Peyer's patch (tissue), 4 donors: ENCODE data around the gene TMEM198. TPM values are rescaled to one million over a fixed set of nuclear protein-coding genes. Genes with fewer than 3 reads are reported as not detected.
A peak's percentile ranks its signal among the peaks of the same experiment; 100 is the strongest.

Experiments
- DNase-seq, 3 donors: peaks; one replicate each; pipeline ENCODE4 v3.0.0-alpha.2; 2017 to 2019
- H3K27ac ChIP-seq, 4 donors: fragments of 200-600 bp; sonication (generic); one replicate each; pipeline ENCODE4 v1.5.1; 2016 to 2019
- H3K27me3 ChIP-seq, 2 donors: fragments of 200-600 bp; sonication (generic); one replicate each; pipeline ENCODE4 v1.5.1; 2019
- H3K36me3 ChIP-seq, 3 donors: fragments of 200-600 bp; sonication (generic); one replicate each; pipeline ENCODE4 v1.5.1; 2016 to 2019
- H3K4me1 ChIP-seq, 4 donors: fragments of 200-600 bp; sonication (generic); one replicate each; pipeline ENCODE4 v1.5.1; 2016 to 2019
- H3K4me3 ChIP-seq, 4 donors: fragments of 200-600 bp; sonication (generic); 1 replicate in 3 of 4; 2 replicates in 1 of 4; pipeline ENCODE4 v1.5.1; 2016 to 2019; ENCODE audit warnings: mild to moderate bottlenecking in 1 of 4
- H3K9me3 ChIP-seq, 4 donors: fragments of 200-600 bp; sonication (generic); one replicate each; pipeline ENCODE4 v1.5.1; 2016 to 2019; ENCODE audit warnings: mild to moderate bottlenecking in 1 of 4
- POLR2A ChIP-seq, 2 donors: fragments of 450-650 bp; IDR thresholded peaks; one replicate each; pipeline ENCODE4 v1.5.1; 2017; ENCODE audit warnings: antibody characterized with exemption in 2 of 2, mild to moderate bottlenecking in 2 of 2, moderate library complexity in 2 of 2
- total RNA-seq, 4 donors: library from RNA; depleted of rRNA; stranded (reverse); fragments of >200 nt; gene quantifications; one replicate each; pipeline ENCODE4 v1.1.0, GENCODE V29; 2016
- TF ChIP-seq, protein P1 (sequence below), 6 experiments: fragments of 450-650 bp in 4 of 6; fragments of 200-600 bp in 2 of 6; sonication (generic) in 1 of 6; IDR thresholded peaks; one replicate each; pipeline ENCODE4 v1.5.1; 2017 to 2019; ENCODE audit warnings: antibody characterized with exemption in 6 of 6, mild to moderate bottlenecking in 3 of 6, moderate library complexity in 1 of 6

TMEM198 gene
- total RNA-seq, 4 donors from 2014 or later, result 6.6 to 25.5 (median 13.9) TPM

DNA sequence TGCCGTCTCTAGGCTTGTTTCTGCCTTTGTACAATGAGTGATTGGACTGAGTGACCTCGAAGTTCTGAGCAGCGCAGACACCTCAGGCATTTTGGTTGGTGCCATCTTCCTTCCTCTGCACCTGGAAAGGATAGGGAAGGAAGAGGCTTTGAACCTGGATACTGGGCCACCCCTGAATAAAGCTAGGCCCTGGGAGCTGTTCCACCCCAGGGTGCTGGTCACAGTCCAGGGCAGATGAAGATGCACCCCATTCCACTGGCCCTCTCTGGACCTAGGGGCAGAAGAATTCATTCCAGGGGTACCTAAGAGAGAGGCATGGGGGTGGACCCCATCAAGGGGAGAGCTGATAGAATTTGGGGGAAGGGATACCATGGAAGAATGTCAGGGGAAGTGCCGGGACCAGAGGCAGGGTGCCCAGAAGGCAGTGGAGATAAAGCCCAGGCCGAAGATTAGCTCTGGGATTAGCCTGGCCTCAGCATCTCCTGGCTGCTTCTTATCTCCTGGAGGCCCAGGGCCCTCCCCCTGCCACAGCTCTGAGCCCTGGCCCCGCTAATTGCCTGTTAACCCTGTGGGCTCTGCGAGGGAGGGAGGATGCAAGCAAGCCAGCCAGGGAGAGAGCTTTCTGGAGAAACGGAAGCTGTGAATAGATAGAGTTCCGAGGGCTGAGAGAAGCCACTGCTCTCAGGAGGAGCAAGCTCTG, 18.1 kb upstream of the TMEM198 start:
- no peak overlapping the region for H3K4me3 ChIP-seq
- no peaks in the 10 kb centered on the region for H3K36me3 ChIP-seq
- no peaks in the 10 kb centered on the region for H3K9me3 ChIP-seq
- no peak overlapping the region for H3K27ac ChIP-seq
- H3K4me1 ChIP-seq, result peaks cover 0 to 17% (median 9%) of the 10 kb centered on the region in 4 donors
- peaks cover 0 to 20% of the 10 kb centered on the region in 2 donors for H3K27me3 ChIP-seq
- no peak for DNase-seq
- TF ChIP-seq POLR2A (IDR thresholded peaks at IDR 0.05), result no peak
- TF ChIP-seq, protein P1, sequence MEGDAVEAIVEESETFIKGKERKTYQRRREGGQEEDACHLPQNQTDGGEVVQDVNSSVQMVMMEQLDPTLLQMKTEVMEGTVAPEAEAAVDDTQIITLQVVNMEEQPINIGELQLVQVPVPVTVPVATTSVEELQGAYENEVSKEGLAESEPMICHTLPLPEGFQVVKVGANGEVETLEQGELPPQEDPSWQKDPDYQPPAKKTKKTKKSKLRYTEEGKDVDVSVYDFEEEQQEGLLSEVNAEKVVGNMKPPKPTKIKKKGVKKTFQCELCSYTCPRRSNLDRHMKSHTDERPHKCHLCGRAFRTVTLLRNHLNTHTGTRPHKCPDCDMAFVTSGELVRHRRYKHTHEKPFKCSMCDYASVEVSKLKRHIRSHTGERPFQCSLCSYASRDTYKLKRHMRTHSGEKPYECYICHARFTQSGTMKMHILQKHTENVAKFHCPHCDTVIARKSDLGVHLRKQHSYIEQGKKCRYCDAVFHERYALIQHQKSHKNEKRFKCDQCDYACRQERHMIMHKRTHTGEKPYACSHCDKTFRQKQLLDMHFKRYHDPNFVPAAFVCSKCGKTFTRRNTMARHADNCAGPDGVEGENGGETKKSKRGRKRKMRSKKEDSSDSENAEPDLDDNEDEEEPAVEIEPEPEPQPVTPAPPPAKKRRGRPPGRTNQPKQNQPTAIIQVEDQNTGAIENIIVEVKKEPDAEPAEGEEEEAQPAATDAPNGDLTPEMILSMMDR (IDR thresholded peaks at IDR 0.05), result no peak

- TF ChIP-seq, protein P1 (IDR thresholded peaks at IDR 0.05), result no peak
- TF ChIP-seq POLR2A (IDR thresholded peaks at IDR 0.05), result no peak
- H3K27ac ChIP-seq, result no peak overlapping the region
- H3K27me3 ChIP-seq, result peaks cover 0 to 20% of the 10 kb centered on the region in 2 donors
- H3K4me3 ChIP-seq, result no peak overlapping the region
- H3K4me1 ChIP-seq, result peaks cover 0 to 17% (median 9%) of the 10 kb centered on the region in 4 donors
- H3K36me3 ChIP-seq, result no peaks in the 10 kb centered on the region
- no peaks in the 10 kb centered on the region for H3K9me3 ChIP-seq
- no peak for DNase-seq
Measured at GRCh38 chr2:219526320-219527075, 17.3 kb upstream of the TMEM198 start.

DNA sequence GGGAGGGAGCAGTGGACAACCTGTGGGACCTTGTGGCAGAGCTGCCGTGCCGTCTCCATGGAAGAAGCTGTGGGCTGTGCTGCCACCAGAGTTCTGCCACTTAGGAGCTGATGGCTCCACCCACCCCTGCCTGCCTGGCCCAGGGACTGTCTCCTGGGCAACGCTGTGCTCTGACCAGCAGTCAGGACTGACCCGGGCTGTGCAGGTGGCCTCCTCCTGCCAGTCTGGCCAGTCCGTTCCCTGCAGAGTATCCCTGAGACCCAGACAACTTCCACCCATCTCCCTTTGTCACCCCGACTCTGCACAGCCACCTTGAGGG, 16.8 kb upstream of the TMEM198 start:
- Histone ChIP-seq H3K27ac (no peak overlapping the region), H3K36me3 (no peaks in the 10 kb centered on the region), H3K4me3 (no peak overlapping the region), H3K9me3 (no peaks in the 10 kb centered on the region), H3K4me1 (peaks cover 0 to 15% (median 9%) of the 10 kb centered on the region in 4 donors), H3K27me3 (peaks cover 0 to 20% of the 10 kb centered on the region in 2 donors)
- no peak for TF ChIP-seq POLR2A (IDR thresholded peaks at IDR 0.05)
- TF ChIP-seq, protein P1 (IDR thresholded peaks at IDR 0.05), result no peak
- DNase-seq, result no peak

DNA sequence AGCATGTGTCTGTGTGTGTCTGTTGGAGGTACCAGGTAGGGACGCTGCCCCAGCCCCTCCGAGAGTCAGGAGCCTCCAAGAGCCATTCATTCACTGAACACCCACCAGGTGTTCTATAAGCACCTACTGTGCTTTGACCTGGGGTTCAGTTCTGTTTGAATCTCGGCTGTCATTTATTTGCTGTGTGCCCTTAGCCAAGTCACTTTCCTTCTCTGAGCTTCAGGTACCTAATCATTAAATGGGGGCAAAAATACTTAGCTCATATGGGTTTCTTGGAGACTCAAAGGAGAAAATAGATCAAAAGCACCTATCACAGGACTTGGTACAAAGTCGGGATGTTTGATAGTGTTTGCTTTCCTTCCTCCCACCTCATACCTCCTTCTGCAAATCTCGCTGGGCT, 16.4 kb upstream of the TMEM198 start:
- TF ChIP-seq POLR2A (IDR thresholded peaks at IDR 0.05), result no peak
- TF ChIP-seq, protein P1 (IDR thresholded peaks at IDR 0.05), result no peak
- H3K27ac ChIP-seq, result no peak overlapping the region
- no peak for DNase-seq
- H3K4me3 ChIP-seq, result no peak overlapping the region
- no peaks in the 10 kb centered on the region for H3K9me3 ChIP-seq
- peaks cover 0 to 10% (median 7%) of the 10 kb centered on the region in 4 donors for H3K4me1 ChIP-seq
- peaks cover 0 to 17% of the 10 kb centered on the region in 2 donors for H3K27me3 ChIP-seq
- no peaks in the 10 kb centered on the region for H3K36me3 ChIP-seq

DNA sequence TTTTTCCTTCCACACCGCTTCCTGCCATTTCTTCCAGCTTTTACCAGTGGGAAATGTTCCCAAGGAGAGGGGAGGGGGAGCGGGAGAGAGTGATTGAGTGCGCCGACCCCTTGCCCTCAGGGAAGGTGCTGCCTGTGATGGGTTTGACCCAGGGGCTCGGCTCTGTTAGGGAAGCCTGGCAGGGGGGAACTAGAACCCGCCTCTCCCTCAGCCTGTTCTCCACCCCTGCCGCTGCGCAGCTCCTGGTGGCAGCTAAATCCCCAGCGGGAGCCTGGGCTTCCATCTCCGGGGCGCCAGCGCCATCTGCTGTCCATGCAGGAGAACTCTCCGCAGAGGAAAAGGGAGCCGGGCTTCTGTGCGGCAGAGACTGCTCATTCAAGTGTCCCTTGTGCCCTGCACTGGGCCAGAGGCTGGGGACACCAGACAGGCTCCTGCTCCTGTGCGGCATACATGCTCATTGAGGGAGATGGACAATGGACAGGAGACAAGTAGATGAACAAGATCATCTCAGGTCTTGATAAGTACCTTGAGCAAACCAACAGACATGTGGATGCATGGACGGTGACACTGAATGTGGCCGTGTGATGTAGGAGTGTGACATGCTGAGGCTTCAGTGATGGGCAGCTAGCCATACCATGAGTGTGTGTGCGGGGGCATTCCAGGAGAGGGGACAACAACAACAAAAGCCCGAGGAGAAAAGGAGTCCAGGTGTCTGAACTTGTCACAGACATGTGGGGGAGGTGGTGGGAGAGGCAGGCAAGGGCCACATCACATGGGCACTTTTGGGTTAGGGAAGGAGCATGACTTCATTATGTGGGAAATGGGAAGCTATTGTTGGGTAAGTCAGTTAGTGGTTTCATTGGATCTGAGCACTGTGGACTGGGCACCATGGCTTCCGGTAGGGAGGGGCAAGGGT, 13.5 kb upstream of the TMEM198 start:
- H3K9me3 ChIP-seq, result no peaks in the 10 kb centered on the region
- no peak for TF ChIP-seq POLR2A (IDR thresholded peaks at IDR 0.05)
- TF ChIP-seq, protein P1 (IDR thresholded peaks at IDR 0.05), result peak; percentile 85 to 99 (median 97)
- no peak overlapping the region for H3K4me3 ChIP-seq
- H3K4me1 ChIP-seq, result no peaks in the 10 kb centered on the region
- no peaks in the 10 kb centered on the region for H3K27me3 ChIP-seq
- DNase-seq, result peak; percentile 67 to 91 (median 88)
- H3K27ac ChIP-seq, result no peak overlapping the region
- no peaks in the 10 kb centered on the region for H3K36me3 ChIP-seq
